Fibroblast of villous mesenchyme (primary cell): ENCODE measurements around the gene LUM. TPM values are rescaled to one million over a fixed set of nuclear protein-coding genes. Genes with fewer than 3 reads are reported as not detected.

Source experiments
- DNase-seq: peaks from one replicate; pipeline ENCODE4 v3.0.0-alpha.2; 2010; ENCODE audit warnings: low read depth
- H3K4me3 ChIP-seq: 2 replicates; pipeline ENCODE4 v1.5.1; 2011; ENCODE audit warnings: low read depth, mild to moderate bottlenecking, low read length
- CTCF ChIP-seq: IDR thresholded peaks from 2 replicates; pipeline ENCODE4 v1.5.1; 2012; ENCODE audit warnings: low read depth, mild to moderate bottlenecking, low read length; ENCODE audit not compliant: insufficient read depth
- total RNA-seq: library from RNA; depleted of rRNA; stranded (reverse); fragments of >200 nt; gene quantifications from 2 replicates; pipeline ENCODE4 v1.2.3, GENCODE V29; 2012

The LUM gene
- total RNA-seq, 1 donor: 603 TPM

DNA sequence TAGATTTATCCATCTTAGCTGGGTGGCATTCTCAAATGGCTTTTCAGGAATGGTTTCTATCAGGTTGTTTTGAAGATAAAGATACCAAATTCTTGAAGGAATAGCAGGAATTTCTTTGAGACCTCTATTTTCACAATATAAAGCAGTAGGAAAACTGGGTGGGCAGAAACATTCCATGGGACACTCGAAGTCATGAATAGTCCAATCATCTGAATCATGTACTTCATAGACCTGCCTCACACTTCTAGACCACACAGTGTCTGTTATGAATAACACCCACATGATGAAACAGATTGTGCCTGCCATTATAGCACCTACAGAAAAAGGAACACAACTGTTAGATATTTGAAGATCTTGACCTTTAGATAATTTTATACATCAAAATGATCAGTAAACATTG, 55.3 kb downstream of the LUM start:
- no peak overlapping the region for H3K4me3 ChIP-seq
- TF ChIP-seq CTCF: no peak
- no peak for DNase-seq

GRCh38 chr12:91053951-91054715, 57.2 kb downstream of the LUM start:
- TF ChIP-seq CTCF: no peak
- H3K4me3 ChIP-seq: no peak overlapping the region
- DNase-seq: peak; percentile 73

Other genes starting within 250 kb of the LUM start
- not detected in 2 replicates for gene CCER1, start 156.3 kb downstream of the LUM start, total RNA-seq
- gene EPYC, start 106.5 kb downstream of the LUM start, total RNA-seq: not detected in 2 replicates
- not detected in 2 replicates for gene KERA, start 53.5 kb downstream of the LUM start, total RNA-seq
- 125 and 258 TPM in 2 replicates for gene DCN, start 71.3 kb upstream of the LUM start, total RNA-seq